Suppressor macrophage treated with lipopolysaccharide for 4 hours (primary cell): ENCODE results near the gene ACLY.
"Not testable (repeated sequence)": the region's sequence is repeated elsewhere in the genome, so short reads cannot be mapped to it uniquely, and the experiment has no call there.

Experiments used
- DNase-seq: peaks from one replicate; pipeline ENCODE4 v3.0.0-alpha.2; 2020

The ACLY gene

GRCh38 chr17:41909088-41909487 lies 9.7 kb downstream of the ACLY start:
- no peak for DNase-seq

- DNase-seq, result no peak
These were observed 10.9 kb downstream of the ACLY start for GRCh38 chr17:41907633-41908539.

DNA sequence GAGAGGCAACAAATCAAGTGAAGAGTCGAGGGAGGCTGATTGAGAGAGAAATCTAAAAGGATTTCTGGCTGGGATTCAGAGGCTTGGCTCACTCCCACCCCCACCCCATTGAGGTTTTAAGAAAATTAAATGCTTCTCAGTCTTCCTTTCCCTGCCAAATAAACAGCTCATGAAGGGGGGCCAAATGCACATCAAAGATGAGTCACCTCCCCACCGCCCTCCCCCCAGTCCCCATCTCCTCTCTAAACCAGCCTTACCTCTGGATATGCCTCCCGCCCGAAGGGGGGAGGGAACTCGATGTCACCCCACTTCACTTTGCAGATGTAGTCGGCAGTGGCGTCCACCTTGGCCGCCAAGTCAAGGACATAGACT lies 11.6 kb downstream of the ACLY start:
- DNase-seq, result no peak

DNA sequence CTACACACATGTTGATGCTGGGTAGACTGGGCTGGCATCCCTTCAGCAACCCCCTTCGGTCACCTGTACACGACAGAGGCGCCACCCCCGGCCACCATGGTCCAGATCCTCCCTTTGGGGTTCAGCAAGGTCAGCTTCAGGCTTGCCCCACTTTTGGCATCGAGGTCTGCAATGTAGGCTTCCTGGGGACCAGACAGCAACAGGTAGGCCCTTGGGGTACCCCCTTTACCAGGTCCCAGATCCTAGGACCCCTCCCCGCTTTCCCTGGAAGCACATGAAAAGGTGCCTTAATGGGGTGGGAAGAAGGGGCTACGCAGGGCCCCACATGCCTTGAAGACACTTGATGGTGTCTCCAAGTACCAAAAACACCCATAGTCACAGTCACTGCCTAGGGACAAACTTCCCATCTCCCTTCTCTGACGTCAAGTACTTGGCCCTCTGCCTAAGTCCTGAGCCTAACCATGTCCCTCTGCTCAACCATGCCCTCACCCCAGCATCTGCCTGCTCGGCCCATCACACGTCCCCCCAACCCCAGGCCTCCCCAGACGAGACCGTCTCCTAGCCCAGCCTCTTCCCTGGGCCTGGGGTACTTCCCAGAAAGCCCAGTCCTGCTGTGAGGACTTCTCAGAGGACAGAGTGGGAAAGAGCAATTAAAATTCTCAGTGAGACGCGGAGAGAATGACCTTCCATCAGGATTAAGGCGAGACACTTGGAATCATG lies 12.1 kb downstream of the ACLY start:
- DNase-seq, result no peak

DNA sequence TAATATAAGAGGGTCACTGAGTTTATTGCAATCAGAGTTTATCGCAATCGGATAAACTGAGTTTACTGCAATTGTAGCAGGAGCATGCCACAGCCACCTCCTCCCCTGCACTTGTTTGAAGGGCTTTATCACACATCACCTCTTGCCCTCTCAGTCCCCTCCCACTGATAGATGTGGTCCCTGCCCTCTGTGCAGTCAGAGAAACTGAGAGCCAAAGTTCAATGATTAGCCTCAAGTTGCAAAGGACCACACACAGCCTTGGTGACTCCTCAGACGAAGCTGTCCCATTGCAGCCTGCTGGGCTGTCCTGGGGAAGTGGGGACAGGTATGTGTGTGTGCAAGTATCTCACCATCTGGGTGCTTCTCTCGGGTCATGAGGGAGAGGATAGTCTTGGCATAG lies 13.6 kb downstream of the ACLY start:
- no peak for DNase-seq

GRCh38 chr17:41904242-41904841 lies 14.4 kb downstream of the ACLY start:
- no peak for DNase-seq

DNA sequence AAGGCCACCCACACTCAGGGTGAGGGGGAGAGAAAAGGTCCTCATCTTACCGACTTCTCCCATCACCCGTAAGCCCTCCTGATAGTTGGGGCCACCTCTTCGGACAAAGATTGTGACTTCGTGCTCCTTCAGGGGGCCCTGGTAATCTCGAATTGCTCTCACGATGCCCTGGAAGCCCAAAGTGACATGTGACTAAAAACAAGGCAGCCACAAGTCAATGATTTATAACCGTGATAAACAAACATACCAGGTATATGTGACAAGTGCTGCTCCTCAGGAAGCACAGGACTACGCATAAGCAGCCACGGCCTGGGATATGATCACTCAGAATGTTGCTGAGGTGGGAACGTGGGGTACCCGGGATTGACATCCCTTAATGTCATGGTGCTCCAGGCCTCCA lies 17.1 kb downstream of the ACLY start:
- no peak for DNase-seq

DNA sequence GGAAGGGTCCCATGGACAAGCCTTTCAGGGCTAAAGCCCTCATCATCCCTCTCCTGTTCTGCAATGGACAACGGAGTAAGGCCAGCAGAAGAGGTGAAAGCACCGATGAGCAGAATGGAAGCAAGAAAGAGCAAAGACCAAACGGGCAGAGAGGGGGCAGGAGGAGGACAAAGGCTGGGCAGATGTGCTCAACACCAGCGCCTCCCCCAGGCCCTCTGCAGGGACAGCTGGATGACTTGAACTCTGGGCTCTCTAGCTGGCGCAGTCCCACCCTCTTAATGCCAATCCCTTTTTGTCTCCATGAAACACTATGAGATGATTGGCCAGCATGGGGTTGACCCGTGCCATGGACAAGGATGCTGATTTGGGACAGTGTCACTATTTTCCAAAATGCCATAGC lies 22.0 kb downstream of the ACLY start:
- DNase-seq, result no peak

DNA sequence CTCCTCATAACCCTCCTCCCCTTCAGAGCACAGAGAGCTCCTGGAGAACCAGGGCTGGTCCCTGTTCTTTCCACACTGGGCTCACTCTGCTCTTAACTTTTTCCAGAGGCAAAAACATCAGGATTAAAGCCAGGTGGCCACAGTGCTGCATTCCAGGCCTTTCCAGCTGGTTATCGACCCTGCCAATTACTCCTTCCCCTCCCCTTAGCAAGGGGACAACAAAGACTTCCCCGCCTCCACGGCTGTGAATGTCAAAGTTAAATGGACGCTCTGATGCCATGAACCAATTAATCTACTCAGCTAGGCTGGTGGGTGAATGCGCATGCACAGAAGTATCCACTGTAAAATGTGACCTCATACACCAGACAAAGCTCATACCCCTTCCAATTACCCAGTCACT lies 23.1 kb downstream of the ACLY start:
- no peak for DNase-seq

GRCh38 chr17:41894791-41895331 lies 23.9 kb downstream of the ACLY start:
- peak; percentile 12 for DNase-seq

GRCh38 chr17:41893384-41893783 lies 25.4 kb downstream of the ACLY start:
- DNase-seq, result no peak

DNA sequence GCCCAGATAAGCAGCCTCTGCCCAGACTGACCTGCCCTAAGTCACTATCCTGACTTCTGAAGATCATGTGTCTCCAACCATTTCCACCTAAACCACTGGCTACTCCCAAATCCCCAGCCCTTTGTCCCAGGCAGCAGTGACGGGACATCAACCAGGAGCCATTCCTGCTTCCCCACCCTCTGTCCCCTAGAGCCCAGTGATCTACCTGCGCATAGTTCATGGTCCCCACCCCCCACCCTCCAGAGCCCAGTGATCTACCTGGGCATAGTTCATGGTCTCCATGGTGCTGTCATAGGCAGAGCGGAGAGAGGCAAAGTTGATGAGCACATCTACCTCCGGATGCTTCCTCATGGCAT lies 26.8 kb downstream of the ACLY start:
- no peak for DNase-seq

DNA sequence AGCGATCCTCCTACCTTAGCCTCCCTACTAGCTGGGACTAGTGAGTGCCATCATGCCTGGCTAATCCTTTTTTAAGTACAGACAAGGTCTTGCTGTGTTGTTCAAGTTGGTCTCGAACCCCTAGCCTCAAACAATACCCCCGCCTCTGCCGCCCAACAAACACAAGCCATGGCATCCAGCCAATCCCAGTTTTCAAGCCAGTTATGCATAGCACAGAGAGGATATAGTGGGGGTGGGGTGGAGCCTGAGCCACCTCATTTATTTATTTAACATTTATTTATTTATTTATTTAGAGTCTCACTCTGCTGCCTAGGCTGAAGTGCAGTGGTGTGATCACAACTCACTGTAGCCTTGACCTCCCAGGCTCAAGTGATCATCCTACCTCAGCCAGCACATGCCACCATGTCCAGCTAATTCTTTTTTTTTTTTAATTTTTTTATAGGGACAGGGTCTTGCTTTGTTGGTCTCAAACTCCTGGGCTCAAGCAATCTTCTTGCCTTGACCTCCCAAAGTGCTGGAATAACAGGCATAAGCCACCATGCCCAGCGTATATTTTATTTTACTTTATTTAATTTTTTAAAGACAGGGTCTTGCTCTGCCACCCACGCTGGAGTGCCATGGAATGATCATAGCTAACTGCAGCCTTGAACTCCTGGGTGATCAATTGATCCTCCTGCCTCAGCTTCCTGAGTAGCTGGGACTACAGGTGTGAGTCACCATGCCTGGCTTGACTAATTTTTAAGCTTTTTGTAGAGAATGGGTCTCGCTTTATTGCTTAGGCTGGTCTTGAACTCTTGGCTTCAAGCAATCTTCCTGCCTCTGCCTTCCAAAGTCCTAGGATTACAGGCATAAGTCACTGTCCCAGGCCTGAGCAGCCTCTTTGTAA lies 27.4 kb downstream of the ACLY start:
- DNase-seq, result no peak

- DNase-seq, result no peak
These were observed 30.3 kb downstream of the ACLY start for GRCh38 chr17:41888332-41888965.

GRCh38 chr17:41885733-41886132 lies 33.0 kb downstream of the ACLY start:
- no peak for DNase-seq

GRCh38 chr17:41882756-41883155 lies 36.0 kb downstream of the ACLY start:
- no peak for DNase-seq

DNA sequence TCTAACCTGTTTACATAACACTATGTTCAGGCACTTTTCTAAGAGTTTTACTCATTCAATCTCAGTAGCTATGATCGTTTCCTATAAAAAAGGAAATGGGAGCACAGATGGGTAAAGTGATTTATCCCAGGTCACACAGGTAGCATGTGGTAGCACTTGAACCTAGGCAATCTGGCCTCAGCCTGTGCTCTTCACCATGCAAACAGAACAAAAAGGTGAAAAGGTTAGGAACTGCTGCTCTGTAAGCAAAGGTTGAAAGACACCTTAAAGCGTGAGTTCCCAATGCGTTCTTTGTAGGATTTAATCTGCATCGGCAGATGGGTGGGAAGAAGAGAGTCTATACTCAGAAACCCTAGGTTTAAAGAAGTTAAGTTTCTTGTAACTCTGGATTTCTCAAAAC lies 38.6 kb downstream of the ACLY start:
- DNase-seq, result no peak

GRCh38 chr17:41874293-41874670 lies 44.5 kb downstream of the ACLY start:
- not testable (repeated sequence) for DNase-seq

GRCh38 chr17:41873559-41874292 lies 45.0 kb downstream of the ACLY start:
- no peak for DNase-seq

DNA sequence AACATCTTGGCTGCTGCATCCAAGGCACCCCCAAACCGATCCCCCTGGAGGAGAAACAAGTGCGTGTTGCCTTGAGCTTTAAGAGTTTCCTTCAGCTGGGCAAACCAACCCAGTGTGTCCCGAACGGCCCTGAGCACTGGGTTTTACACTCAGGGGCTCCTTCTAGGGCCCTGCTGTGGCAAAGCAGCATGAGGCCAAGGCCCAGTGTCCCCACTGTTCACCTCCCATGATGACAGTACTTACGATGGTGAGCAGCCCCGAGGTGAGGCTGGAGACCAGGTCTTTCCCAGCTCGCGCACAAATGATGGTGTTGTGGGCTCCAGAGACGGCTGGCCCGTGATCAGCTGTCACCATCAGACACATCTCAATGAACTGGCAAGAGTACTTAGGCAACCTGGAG lies 47.0 kb downstream of the ACLY start:
- no peak for DNase-seq

DNA sequence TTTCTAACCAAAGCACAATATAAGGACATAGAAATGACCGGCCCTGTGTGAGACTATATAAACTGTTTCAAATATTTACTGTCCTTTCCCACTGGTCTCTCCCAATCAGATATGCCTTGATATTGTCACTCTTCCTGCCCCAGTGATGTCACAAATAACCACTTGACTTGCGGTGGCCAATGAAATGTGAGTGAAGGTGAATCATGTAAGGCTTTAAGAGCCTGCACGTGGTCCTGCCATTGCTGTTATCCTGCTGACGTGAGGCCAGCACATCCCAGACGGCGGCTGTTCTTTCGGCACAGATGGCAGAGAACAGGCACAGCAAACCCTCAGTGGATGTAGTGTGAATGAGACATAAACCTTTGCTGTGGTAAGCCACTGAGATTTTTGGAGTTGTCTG lies 48.1 kb downstream of the ACLY start:
- no peak for DNase-seq

- no peak for DNase-seq
These were observed 48.7 kb downstream of the ACLY start for GRCh38 chr17:41870097-41870496.
